Osteocyte (in vitro differentiated cells): ENCODE data around the gene TYW1. TPM values are rescaled to one million over a fixed set of nuclear protein-coding genes. Genes with fewer than 3 reads are reported as not detected.
"Not testable (repeated sequence)": the region's sequence is repeated elsewhere in the genome, so short reads cannot be mapped to it uniquely, and the experiment has no call there.

Experiments used
- DNase-seq: peaks from one replicate; pipeline ENCODE4 v3.0.0; 2021; ENCODE audit warnings: mixed read lengths; ENCODE audit not compliant: unreplicated experiment; ENCODE audit errors: extremely low spot score
- H3K27ac Mint-ChIP-seq: one replicate; pipeline ENCODE4 v1.8.0; 2021; ENCODE audit warnings: mild to moderate bottlenecking, mixed read lengths; ENCODE audit not compliant: unreplicated experiment
- H3K27me3 Mint-ChIP-seq: one replicate; pipeline ENCODE4 v1.8.0; 2021; ENCODE audit warnings: mixed read lengths; ENCODE audit not compliant: unreplicated experiment
- H3K36me3 Mint-ChIP-seq: one replicate; pipeline ENCODE4 v1.8.0; 2021; ENCODE audit warnings: mixed read lengths; ENCODE audit not compliant: unreplicated experiment
- H3K4me1 Mint-ChIP-seq: one replicate; pipeline ENCODE4 v1.8.0; 2021; ENCODE audit warnings: mixed read lengths; ENCODE audit not compliant: unreplicated experiment
- H3K4me3 Mint-ChIP-seq: one replicate; pipeline ENCODE4 v1.8.0; 2021; ENCODE audit warnings: mild to moderate bottlenecking, moderate library complexity, mixed read lengths; ENCODE audit not compliant: unreplicated experiment
- H3K9me3 Mint-ChIP-seq: one replicate; pipeline ENCODE4 v1.8.0; 2021; ENCODE audit warnings: mixed read lengths; ENCODE audit not compliant: unreplicated experiment
- CTCF ChIP-seq: fragments of 200-600 bp; sonication (generic); IDR thresholded peaks from 2 replicates; pipeline ENCODE4 v1.5.0; 2021; ENCODE audit warnings: antibody characterized with exemption, mild to moderate bottlenecking, moderate library complexity
- long read RNA-seq: library from polyadenylated mRNA; unstranded; transcript quantifications from one replicate; pipeline ENCODE4 v2.0.0, GENCODE V29; 2021
- total RNA-seq: library from RNA; stranded (reverse); gene quantifications from 2 replicates; pipeline ENCODE4 v1.2.1, GENCODE V29; 2021

Gene TYW1, protein sequence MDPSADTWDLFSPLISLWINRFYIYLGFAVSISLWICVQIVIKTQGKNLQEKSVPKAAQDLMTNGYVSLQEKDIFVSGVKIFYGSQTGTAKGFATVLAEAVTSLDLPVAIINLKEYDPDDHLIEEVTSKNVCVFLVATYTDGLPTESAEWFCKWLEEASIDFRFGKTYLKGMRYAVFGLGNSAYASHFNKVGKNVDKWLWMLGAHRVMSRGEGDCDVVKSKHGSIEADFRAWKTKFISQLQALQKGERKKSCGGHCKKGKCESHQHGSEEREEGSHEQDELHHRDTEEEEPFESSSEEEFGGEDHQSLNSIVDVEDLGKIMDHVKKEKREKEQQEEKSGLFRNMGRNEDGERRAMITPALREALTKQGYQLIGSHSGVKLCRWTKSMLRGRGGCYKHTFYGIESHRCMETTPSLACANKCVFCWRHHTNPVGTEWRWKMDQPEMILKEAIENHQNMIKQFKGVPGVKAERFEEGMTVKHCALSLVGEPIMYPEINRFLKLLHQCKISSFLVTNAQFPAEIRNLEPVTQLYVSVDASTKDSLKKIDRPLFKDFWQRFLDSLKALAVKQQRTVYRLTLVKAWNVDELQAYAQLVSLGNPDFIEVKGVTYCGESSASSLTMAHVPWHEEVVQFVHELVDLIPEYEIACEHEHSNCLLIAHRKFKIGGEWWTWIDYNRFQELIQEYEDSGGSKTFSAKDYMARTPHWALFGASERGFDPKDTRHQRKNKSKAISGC
- total RNA-seq = 16.3 and 17.2 TPM in 2 replicates
- long read RNA-seq, transcript TYW1-201 (16 exons, 3,348 nt) = major isoform, 60 of 108 reads
- long read RNA-seq, partial matches to known transcripts = 33 of 108 reads
- long read RNA-seq, other reads (novel, unspliced or antisense) = 14 of 108 reads

GRCh38 chr7:66996444-66997191, at the start of gene TYW1:
TSS of gene TYW1 (plus strand) at chr7:66996833. CDS start at chr7:66996979, 146 bp downstream.
- H3K9me3 Mint-ChIP-seq, H3K27me3 Mint-ChIP-seq: not testable (repeated sequence)
- H3K36me3 Mint-ChIP-seq = peaks cover 13% of the 10 kb centered on the region

GRCh38 chr7:66948480-66949109, 48.0 kb upstream of the TYW1 start:
- Mint-ChIP-seq H3K36me3 (peaks cover 44% of the 10 kb centered on the region), H3K4me1 (peaks cover 12% of the 10 kb centered on the region), H3K9me3 (no peaks in the 10 kb centered on the region), H3K27me3 (no peaks in the 10 kb centered on the region), H3K4me3 (no peak overlapping the region), H3K27ac (no peak overlapping the region)
- no peak for TF ChIP-seq CTCF
- no peak for DNase-seq

More at GRCh38 chr7:66996444-66997191, at the start of gene TYW1:
- peaks cover 16% of the 10 kb centered on the region for H3K4me1 Mint-ChIP-seq
- peak; percentile 99 for DNase-seq
- H3K4me3 Mint-ChIP-seq = peak within 1 kb of the TSS; percentile 100
- peak within 1 kb of the TSS; percentile 98 for H3K27ac Mint-ChIP-seq

GRCh38 chr7:66950311-66950710, 46.3 kb upstream of the TYW1 start:
- no peak overlapping the region for H3K27ac Mint-ChIP-seq
- no peak for DNase-seq
- no peaks in the 10 kb centered on the region for H3K9me3 Mint-ChIP-seq
- peaks cover 39% of the 10 kb centered on the region for H3K36me3 Mint-ChIP-seq
- peaks cover 12% of the 10 kb centered on the region for H3K4me1 Mint-ChIP-seq
- no peaks in the 10 kb centered on the region for H3K27me3 Mint-ChIP-seq
- no peak overlapping the region for H3K4me3 Mint-ChIP-seq
- TF ChIP-seq CTCF = no peak

DNA sequence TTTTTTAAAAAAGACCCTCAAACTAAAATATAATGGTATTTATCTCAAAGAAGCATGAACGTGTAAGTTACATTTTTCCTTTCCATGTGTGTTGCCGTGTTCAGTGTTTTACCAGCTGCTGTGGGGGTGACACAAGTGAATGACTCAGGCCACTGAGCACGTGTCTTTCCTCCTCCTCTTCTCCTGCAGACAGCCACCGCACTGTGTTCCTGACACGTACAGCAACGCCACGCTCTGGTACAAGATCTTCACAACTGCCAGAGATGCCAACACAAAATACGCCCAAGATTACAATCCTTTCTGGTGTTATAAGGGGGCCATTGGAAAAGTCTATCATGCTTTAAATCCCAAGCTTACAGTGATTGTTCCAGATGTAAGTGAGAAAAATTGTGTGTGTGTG, 45.9 kb upstream of the TYW1 start:
- no peak overlapping the region for H3K27ac Mint-ChIP-seq
- peaks cover 12% of the 10 kb centered on the region for H3K4me1 Mint-ChIP-seq
- no peaks in the 10 kb centered on the region for H3K9me3 Mint-ChIP-seq
- peaks cover 41% of the 10 kb centered on the region for H3K36me3 Mint-ChIP-seq
- no peaks in the 10 kb centered on the region for H3K27me3 Mint-ChIP-seq
- no peak overlapping the region for H3K4me3 Mint-ChIP-seq
- DNase-seq = no peak
- no peak for TF ChIP-seq CTCF
